ENCODE data around the gene GAPVD1.
"Not testable (repeated sequence)": the region's sequence is repeated elsewhere in the genome, so short reads cannot be mapped to it uniquely, and the experiment has no call there.

The GAPVD1 gene

GRCh38 chr9:125293134-125293533 is 31.5 kb downstream of the GAPVD1 start:
- no peak overlapping the region for H3K4me3 ChIP-seq (ENCODE audit: low read depth, low read length)
- no peak for DNase-seq (ENCODE audit: low read depth)
- TF ChIP-seq, protein P1, sequence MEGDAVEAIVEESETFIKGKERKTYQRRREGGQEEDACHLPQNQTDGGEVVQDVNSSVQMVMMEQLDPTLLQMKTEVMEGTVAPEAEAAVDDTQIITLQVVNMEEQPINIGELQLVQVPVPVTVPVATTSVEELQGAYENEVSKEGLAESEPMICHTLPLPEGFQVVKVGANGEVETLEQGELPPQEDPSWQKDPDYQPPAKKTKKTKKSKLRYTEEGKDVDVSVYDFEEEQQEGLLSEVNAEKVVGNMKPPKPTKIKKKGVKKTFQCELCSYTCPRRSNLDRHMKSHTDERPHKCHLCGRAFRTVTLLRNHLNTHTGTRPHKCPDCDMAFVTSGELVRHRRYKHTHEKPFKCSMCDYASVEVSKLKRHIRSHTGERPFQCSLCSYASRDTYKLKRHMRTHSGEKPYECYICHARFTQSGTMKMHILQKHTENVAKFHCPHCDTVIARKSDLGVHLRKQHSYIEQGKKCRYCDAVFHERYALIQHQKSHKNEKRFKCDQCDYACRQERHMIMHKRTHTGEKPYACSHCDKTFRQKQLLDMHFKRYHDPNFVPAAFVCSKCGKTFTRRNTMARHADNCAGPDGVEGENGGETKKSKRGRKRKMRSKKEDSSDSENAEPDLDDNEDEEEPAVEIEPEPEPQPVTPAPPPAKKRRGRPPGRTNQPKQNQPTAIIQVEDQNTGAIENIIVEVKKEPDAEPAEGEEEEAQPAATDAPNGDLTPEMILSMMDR (IDR thresholded peaks at IDR 0.05; ENCODE audit: low read depth, low read length, missing control alignments), result no peak
- in situ Hi-C loops (cut with HindIII; ENCODE audit: low sequenced_read_pairs), result no loop called here

- DNase-seq (ENCODE audit: low read depth), result no peak
- TF ChIP-seq, protein P1 (IDR thresholded peaks at IDR 0.05; ENCODE audit: low read depth, low read length, missing control alignments), result no peak
- in situ Hi-C loops (cut with HindIII; ENCODE audit: low sequenced_read_pairs), result no loop called here
- no peak overlapping the region for H3K4me3 ChIP-seq (ENCODE audit: low read depth, low read length)
Observed at GRCh38 chr9:125295657-125296056, 34.0 kb downstream of the GAPVD1 start.

DNA sequence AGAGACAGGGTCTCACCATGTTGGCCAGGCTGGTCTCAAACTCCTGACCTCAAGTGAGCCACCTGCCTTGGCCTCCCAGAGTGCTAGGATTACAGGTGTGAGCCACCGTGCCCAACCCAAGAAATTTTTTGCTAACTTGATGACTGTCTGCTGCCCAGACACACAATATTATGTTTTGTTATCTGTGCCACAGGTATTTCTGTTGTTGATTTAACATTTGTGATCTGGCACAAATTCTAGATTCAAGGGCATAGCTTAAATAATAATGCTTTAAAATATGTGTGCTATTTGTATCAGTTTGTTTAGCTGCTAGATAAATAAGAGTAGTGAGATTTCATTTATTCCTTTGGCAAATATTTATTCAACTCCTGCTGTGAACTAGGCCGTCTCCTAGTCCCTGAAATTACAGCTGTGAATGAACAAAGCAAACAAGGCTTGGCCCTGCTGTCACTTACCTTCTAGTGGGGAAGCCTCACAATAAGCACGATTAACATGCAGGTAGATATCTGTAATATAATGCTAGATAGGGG is 35.3 kb downstream of the GAPVD1 start:
- in situ Hi-C loops (cut with HindIII; ENCODE audit: low sequenced_read_pairs), result no loop called here
- TF ChIP-seq, protein P1 (IDR thresholded peaks at IDR 0.05; ENCODE audit: low read depth, low read length, missing control alignments), result no peak
- H3K4me3 ChIP-seq (ENCODE audit: low read depth, low read length), result no peak overlapping the region
- no peak for DNase-seq (ENCODE audit: low read depth)

GRCh38 chr9:125297917-125298316 is 36.3 kb downstream of the GAPVD1 start:
- TF ChIP-seq, protein P1 (IDR thresholded peaks at IDR 0.05; ENCODE audit: low read depth, low read length, missing control alignments), result no peak
- H3K4me3 ChIP-seq (ENCODE audit: low read depth, low read length), result no peak overlapping the region
- in situ Hi-C loops (cut with HindIII; ENCODE audit: low sequenced_read_pairs), result no loop called here
- no peak for DNase-seq (ENCODE audit: low read depth)

DNA sequence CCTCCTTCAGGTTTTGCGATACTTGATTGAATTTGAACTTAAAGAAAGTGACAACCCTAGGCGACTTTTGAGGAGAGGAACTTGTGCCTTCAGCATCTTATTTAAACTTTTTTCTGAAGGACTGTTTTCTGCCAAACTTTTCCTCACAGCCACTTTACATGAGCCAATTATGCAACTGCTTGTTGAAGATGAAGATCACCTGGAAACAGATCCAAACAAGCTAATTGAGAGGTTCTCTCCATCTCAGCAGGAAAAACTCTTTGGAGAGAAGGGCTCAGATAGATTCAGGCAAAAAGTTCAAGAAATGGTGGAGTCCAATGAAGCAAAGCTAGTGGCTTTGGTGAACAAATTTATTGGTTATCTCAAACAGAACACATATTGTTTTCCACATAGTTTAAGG is 40.6 kb downstream of the GAPVD1 start:
- in situ Hi-C loops (cut with HindIII; ENCODE audit: low sequenced_read_pairs), result no loop called here
- no peak for DNase-seq (ENCODE audit: low read depth)
- H3K4me3 ChIP-seq (ENCODE audit: low read depth, low read length), result no peak overlapping the region
- TF ChIP-seq, protein P1 (IDR thresholded peaks at IDR 0.05; ENCODE audit: low read depth, low read length, missing control alignments), result no peak

DNA sequence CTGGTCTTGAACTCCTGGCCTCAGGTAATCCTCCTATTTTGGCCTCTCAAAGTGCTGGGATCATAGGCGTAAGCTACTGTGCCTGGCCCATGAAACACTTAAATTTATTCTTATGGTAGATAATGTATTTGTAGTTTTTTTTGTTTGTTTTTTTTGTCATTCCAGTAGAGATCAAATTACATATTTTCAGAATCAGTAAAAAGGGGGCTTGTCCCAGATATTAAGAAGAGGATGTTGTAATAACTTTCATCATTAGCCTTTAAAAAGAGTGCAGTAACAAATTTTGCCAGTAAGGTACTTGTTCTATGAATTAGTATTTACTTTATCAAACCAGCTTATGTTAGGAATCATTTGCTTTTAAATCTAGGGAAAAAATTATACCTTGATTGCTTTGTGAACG is 42.6 kb downstream of the GAPVD1 start:
- in situ Hi-C loops (cut with HindIII; ENCODE audit: low sequenced_read_pairs), result no loop called here
- TF ChIP-seq, protein P1 (IDR thresholded peaks at IDR 0.05; ENCODE audit: low read depth, low read length, missing control alignments), result no peak
- H3K4me3 ChIP-seq (ENCODE audit: low read depth, low read length), result no peak overlapping the region
- no peak for DNase-seq (ENCODE audit: low read depth)

DNA sequence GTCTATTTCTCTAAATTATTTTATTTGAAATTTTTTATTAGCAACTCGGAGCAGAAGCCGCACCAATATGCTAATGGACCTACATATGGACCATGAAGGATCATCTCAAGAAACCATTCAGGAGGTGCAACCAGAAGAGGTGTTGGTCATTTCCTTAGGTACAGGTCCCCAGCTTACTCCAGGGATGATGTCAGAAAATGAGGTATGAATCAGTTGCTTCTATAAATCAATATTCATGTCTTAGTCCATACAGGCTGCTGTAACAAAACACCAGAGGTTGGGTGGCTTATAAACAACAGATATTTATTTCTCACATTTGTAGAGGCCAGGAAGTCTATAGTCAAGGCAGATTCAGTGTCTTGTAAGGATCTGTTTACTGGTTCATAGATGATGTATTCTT is 50.8 kb downstream of the GAPVD1 start:
- no peak for DNase-seq (ENCODE audit: low read depth)
- H3K4me3 ChIP-seq (ENCODE audit: low read depth, low read length), result no peak overlapping the region
- TF ChIP-seq, protein P1 (IDR thresholded peaks at IDR 0.05; ENCODE audit: low read depth, low read length, missing control alignments), result no peak
- in situ Hi-C loops (cut with HindIII; ENCODE audit: low sequenced_read_pairs), result no loop called here

DNA sequence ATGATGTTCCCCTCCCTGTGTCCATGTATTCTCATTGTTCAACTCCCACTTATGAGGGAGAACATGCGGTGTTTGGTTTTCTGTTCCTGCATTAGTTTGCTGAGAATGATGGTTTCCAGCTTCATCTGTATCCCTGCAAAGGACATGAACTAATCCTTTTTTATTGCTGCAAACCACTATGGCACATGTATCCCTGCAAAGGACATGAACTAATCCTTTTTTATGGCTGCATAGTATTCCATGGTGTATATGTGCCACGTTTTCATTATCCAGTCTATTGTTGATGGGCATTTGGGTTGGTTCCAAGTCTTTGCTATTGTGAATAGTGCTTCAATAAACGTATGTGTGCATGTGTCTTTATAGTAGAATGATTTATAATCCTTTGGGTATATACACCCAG is 54.7 kb downstream of the GAPVD1 start:
- H3K4me3 ChIP-seq (ENCODE audit: low read depth, low read length); in situ Hi-C loops (cut with HindIII; ENCODE audit: low sequenced_read_pairs); DNase-seq (ENCODE audit: low read depth): not testable (repeated sequence)

All from astrocyte of the cerebellum (primary cell).